DMS53 (cell line): Measurements from ENCODE around the gene KLK1.
"Not testable (repeated sequence)": the region's sequence is repeated elsewhere in the genome, so short reads cannot be mapped to it uniquely, and the experiment has no call there.

Source experiments
- DNase-seq: peaks from one replicate; lab custom pipeline; 2025; lab: John Stamatoyannopoulos, UW

The KLK1 gene

GRCh38 chr19:50815439-50815838 lies 8.1 kb downstream of the KLK1 start:
- DNase-seq: peak; percentile 26

GRCh38 chr19:50814883-50815282 lies 8.7 kb downstream of the KLK1 start:
- no peak for DNase-seq

GRCh38 chr19:50812474-50812873 lies 11.1 kb downstream of the KLK1 start:
- DNase-seq: no peak

GRCh38 chr19:50811622-50812238 lies 11.9 kb downstream of the KLK1 start:
- DNase-seq: not testable (repeated sequence)

GRCh38 chr19:50808856-50809255 lies 14.7 kb downstream of the KLK1 start:
- no peak for DNase-seq

- peak; percentile 99 for DNase-seq
These were observed 18.9 kb downstream of the KLK1 start for GRCh38 chr19:50804420-50805272.

- DNase-seq: peak; percentile 68
These were observed 19.8 kb downstream of the KLK1 start for GRCh38 chr19:50803633-50804419.

- no peak for DNase-seq
These were observed 22.5 kb downstream of the KLK1 start for GRCh38 chr19:50801107-50801506.

- no peak for DNase-seq
These were observed 24.1 kb downstream of the KLK1 start for GRCh38 chr19:50799547-50799851.

GRCh38 chr19:50798659-50799546 lies 24.7 kb downstream of the KLK1 start:
- DNase-seq: no peak

- DNase-seq: peak; percentile 26
These were observed 25.6 kb downstream of the KLK1 start for GRCh38 chr19:50797781-50798658.

GRCh38 chr19:50797429-50797780 lies 26.2 kb downstream of the KLK1 start:
- DNase-seq: no peak

GRCh38 chr19:50796634-50797428 lies 26.8 kb downstream of the KLK1 start:
- DNase-seq: peak; percentile 33

GRCh38 chr19:50796128-50796633 lies 27.4 kb downstream of the KLK1 start:
- peak; percentile 49 for DNase-seq

- DNase-seq: peak; percentile 53
These were observed 27.9 kb downstream of the KLK1 start for GRCh38 chr19:50795664-50796073.

- DNase-seq: peak; percentile 84
These were observed 28.5 kb downstream of the KLK1 start for GRCh38 chr19:50794876-50795663.

GRCh38 chr19:50794074-50794875 lies 29.3 kb downstream of the KLK1 start:
- peak; percentile 84 for DNase-seq

- DNase-seq: peak; percentile 40
These were observed 30.0 kb downstream of the KLK1 start for GRCh38 chr19:50793558-50794065.
